Thoracic aorta (tissue), 2 donors: Measurements from ENCODE around the gene PDE9A. TPM values are rescaled to one million over a fixed set of nuclear protein-coding genes. Genes with fewer than 3 reads are reported as not detected.

Experiments used
- ATAC-seq: fragments of 150-250 bp; one replicate; pipeline ENCODE4 v1.8.0; 2017; ENCODE audit warnings: low read depth; ENCODE audit not compliant: insufficient number of reproducible peaks, low FRiP score
- DNase-seq: peaks from one replicate; pipeline ENCODE4 v3.0.0-alpha.2; 2020; ENCODE audit warnings: low spot score
- H3K27ac ChIP-seq, 2 donors: fragments of 200-600 bp; sonication (generic); 1 replicate in 1 of 2; 2 replicates in 1 of 2; pipeline ENCODE4 v1.5.1; 2016; ENCODE audit warnings: mild to moderate bottlenecking in 2 of 2, moderate library complexity in 2 of 2
- H3K27me3 ChIP-seq: fragments of 200-600 bp; sonication (generic); replicated peaks from 2 replicates; pipeline ENCODE4 v1.6.0; 2016; ENCODE audit warnings: mild to moderate bottlenecking; ENCODE audit not compliant: insufficient read depth
- H3K36me3 ChIP-seq: fragments of 200-600 bp; sonication (generic); one replicate; pipeline ENCODE4 v1.5.1; 2016
- H3K4me1 ChIP-seq, 2 donors: fragments of 200-600 bp; sonication (generic); 1 replicate in 1 of 2; 2 replicates in 1 of 2; pipeline versions ENCODE4 v1.5.1 to v1.6.0; 2016; ENCODE audit warnings: low read depth in 2 of 2, mild to moderate bottlenecking in 1 of 2; ENCODE audit not compliant: control insufficient read depth in 1 of 2
- H3K4me3 ChIP-seq: fragments of 200-600 bp; sonication (generic); 2 replicates; pipeline ENCODE4 v1.5.1; 2016; ENCODE audit warnings: mild to moderate bottlenecking
- H3K9me3 ChIP-seq: fragments of 200-600 bp; sonication (generic); 2 replicates; pipeline ENCODE4 v1.5.1; 2016
- CTCF ChIP-seq: fragments of 200-600 bp; sonication (generic); IDR thresholded peaks from one replicate; pipeline ENCODE4 v1.5.1; 2019; ENCODE audit warnings: antibody characterized with exemption
- total RNA-seq, 2 donors: library from RNA; depleted of rRNA; stranded (reverse); fragments of >200 nt; gene quantifications; one replicate each; pipeline versions ENCODE4 v1.1.0 to v1.2.3, GENCODE V29; 2016

PDE9A gene
- total RNA-seq, 2 donors from 2014 or later, result 4.2 to 4.7 TPM

GRCh38 chr21:42651515-42652401 is 1.7 kb upstream of the PDE9A start:
- ATAC-seq (no peak), DNase-seq (no peak)
- no peak for TF ChIP-seq CTCF
- Histone ChIP-seq H3K36me3 (no peaks in the 10 kb centered on the region), H3K4me3 (no peak overlapping the region), H3K4me1 (peaks cover 0 to 16% of the 10 kb centered on the region in 2 donors), H3K27ac (no peak overlapping the region), H3K9me3 (no peaks in the 10 kb centered on the region), H3K27me3 (no peaks in the 10 kb centered on the region)

- Histone ChIP-seq H3K27ac (no peak overlapping the region), H3K9me3 (no peaks in the 10 kb centered on the region), H3K4me3 (peak overlapping the region; percentile 71), H3K4me1 (peaks cover 0 to 16% of the 10 kb centered on the region in 2 donors), H3K36me3 (no peaks in the 10 kb centered on the region), H3K27me3 (no peaks in the 10 kb centered on the region)
- peak; percentile 11 for TF ChIP-seq CTCF
- ATAC-seq (no peak), DNase-seq (no peak)
Observed at GRCh38 chr21:42652527-42653230, 742 bp upstream of the PDE9A start.

GRCh38 chr21:42654179-42654912 is 925 bp downstream of the PDE9A start:
- H3K36me3 ChIP-seq, result no peaks in the 10 kb centered on the region
- H3K27me3 ChIP-seq, result no peaks in the 10 kb centered on the region
- DNase-seq, result no peak
- TF ChIP-seq CTCF, result no peak
- no peaks in the 10 kb centered on the region for H3K9me3 ChIP-seq
- peaks cover 0 to 16% of the 10 kb centered on the region in 2 donors for H3K4me1 ChIP-seq
- H3K4me3 ChIP-seq, result peak overlapping the region; percentile 71
- no peak for ATAC-seq
- H3K27ac ChIP-seq, result no peak overlapping the region

- Histone ChIP-seq H3K4me3 (peak overlapping the region; percentile 71), H3K36me3 (no peaks in the 10 kb centered on the region), H3K9me3 (no peaks in the 10 kb centered on the region), H3K27ac (no peak overlapping the region), H3K4me1 (peaks cover 0 to 16% of the 10 kb centered on the region in 2 donors), H3K27me3 (no peaks in the 10 kb centered on the region)
- no peak for TF ChIP-seq CTCF
- ATAC-seq (no peak), DNase-seq (no peak)
Observed at GRCh38 chr21:42654913-42655795, 1.7 kb downstream of the PDE9A start.
